CD4-positive, alpha-beta T cell treated with Interleukin-15 for 1 hour (primary cell): ENCODE results near the gene NPIPB2.

Source experiments
- DNase-seq: peaks from one replicate; pipeline ENCODE4 v3.0.0-alpha.2; 2020

The NPIPB2 gene

DNA sequence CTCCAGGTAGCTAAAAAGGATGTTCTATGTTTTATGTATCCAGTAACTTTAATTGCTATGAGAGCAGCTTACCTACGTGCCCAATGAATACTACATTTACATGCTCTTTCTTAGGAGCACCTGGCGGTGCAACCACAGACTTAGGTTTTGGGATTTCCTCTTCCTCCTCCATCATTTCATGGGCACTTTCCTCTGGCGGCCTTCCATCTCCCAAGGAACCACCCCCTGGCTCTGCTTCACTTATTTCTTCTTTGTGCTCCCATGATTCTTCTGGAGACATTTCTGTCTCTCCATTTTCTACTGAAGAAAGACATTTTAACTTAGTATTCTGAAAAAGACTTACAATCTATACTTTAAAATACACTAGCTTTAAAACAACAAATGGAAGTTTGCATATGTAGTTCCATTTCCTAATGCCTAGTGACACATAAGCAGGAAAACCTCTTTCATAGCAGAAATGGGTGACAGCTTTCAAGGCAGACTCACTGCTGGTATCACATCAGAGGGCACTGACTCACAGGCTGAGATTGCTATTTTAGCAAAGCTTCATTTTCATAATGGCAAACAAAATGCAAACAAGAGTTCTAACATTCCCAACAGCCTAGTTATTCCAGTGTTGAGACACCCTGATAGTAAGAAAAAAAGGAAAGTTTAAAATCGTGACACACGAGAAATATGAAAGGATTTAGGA is 45.2 kb downstream of the NPIPB2 start:
- no peak for DNase-seq

- no peak for DNase-seq
Measured at GRCh38 chr16:11893571-11893970, 48.3 kb downstream of the NPIPB2 start.

DNA sequence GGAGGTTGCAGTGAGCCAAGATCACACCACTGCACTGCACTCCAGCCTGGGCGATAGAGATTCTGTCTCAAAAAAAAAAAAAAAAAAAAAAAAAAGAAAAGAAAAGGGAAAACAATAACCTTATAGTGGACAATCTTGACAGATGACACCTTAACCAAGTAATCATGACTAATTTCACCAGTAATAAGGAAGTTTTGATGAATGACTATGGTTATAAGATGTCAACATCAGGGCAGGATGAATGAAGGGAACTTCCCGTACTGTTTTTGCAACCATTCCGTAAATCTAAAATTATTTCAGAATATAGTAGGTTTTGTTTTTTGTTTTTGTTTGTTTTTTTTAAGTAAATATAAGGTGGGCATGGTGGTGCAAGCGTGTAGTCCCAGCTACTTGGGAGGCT is 49.1 kb downstream of the NPIPB2 start:
- no peak for DNase-seq

GRCh38 chr16:11890231-11890965 is 51.4 kb downstream of the NPIPB2 start:
- no peak for DNase-seq

DNA sequence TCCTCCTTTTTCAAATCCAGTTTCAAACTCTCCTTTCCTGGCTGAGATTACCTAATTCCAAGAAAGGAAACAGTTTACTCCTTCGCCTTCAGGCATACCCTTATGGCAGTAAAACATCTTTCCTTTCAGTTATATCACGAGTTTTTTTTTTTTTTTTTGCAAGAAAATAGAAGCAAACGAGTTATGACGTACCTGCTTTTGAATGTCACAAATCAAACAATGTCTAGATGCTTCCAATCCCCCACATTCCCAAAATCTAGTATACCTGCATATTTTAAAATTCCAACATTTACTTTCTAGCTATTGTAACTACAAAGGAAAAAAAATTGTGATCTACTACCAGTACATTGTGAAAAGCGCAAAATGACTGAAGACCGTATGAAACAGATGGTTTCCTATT is 55.0 kb downstream of the NPIPB2 start:
- no peak for DNase-seq

GRCh38 chr16:11884035-11884434 is 57.8 kb downstream of the NPIPB2 start:
- no peak for DNase-seq

DNA sequence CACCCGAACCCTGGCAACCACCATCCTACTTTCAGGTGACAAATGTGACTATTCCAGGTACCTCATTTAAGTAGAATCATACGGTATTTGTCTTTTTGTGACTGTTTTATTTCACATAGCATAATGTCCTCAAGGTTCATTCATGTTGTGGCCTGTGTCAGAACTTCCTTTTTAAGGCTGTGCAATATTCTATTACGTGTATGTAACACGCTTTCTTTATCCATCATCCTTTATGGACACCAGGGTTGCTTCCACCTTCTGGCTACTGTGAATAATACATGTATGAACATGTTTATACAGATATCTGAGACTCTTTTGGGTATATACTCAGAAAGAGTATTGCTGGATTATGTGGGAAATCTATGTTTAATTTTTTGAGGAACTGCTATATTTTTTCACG is 61.8 kb downstream of the NPIPB2 start:
- no peak for DNase-seq

DNA sequence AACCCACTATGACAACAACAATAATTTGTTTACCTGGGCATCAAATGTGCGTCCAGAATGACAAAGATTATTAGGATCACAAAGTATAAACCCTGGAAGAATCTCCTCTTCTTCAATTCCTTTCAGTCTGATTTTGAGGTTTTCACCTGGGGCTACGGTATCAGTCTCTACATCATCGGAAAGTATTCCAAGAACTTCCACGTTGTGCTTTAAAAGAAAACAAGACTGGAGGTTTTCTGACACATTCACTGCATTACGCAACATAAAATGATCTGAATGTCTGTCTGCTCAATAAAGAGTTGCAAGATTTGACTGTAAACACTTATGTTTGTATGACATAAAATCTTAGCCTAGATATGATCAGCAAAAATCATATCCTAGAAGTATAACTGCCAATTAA is 64.5 kb downstream of the NPIPB2 start:
- DNase-seq = no peak
